ENCODE data around the gene KDM5C.

The KDM5C gene

DNA sequence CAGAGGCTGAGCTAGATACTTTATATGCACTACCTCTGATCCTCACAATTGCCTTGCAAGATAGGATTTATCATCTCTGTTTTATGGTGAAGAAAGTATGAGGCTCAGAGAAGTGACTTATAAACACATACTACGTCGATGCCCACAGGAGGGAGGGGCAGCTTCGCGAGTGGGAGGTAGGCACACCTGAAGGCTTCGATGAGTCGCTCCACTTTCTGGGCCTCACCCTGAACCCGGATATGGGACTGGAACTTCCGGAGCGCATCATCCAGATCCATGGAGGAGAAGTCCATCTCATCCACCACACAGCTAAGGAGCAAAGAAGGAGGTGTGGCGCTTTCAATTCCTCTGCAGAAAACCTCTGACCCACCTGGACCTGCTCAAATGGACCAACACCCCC is 22.9 kb upstream of the KDM5C start:
- peaks cover 5 to 40% of the 10 kb centered on the region in 2 donors for H3K36me3 ChIP-seq (ENCODE audit: control insufficient read depth in 1 of 2, insufficient read depth in 2 of 2, low read length in 2 of 2)
- no peaks in the 10 kb centered on the region for H3K4me1 ChIP-seq (ENCODE audit: control insufficient read depth in 1 of 2, insufficient read depth in 2 of 2, low read length in 2 of 2)
- H3K4me3 ChIP-seq (ENCODE audit: low read depth in 1 of 2, low read length in 2 of 2), result no peak overlapping the region
- H3K27ac ChIP-seq (ENCODE audit: low read length), result no peak overlapping the region
- no peaks in the 10 kb centered on the region for H3K9me3 ChIP-seq (ENCODE audit: control insufficient read depth in 1 of 2, low read length in 2 of 2)
- H3K27me3 ChIP-seq (ENCODE audit: low read depth, low read length), result no peaks in the 10 kb centered on the region

DNA sequence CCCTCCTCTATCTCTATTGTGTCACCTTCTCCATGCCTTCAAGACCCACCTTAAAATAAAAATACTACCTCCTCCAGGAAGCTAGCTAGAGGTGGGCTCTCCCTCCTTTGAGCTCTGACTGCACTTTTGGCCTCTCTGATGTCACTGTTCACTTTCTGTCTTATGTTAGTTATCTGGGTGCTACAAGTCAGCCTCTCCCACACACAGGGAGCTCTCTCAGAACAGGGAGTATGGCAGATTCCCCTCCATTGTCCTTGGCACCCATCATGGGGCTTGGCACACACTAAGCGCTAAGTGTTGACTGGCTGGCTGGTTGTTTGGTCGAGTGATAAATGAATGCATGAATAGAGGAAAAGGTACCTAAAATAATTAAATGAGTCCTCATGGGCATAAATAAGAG is 21.2 kb upstream of the KDM5C start:
- Histone ChIP-seq H3K4me1 (ENCODE audit: control insufficient read depth in 1 of 2, insufficient read depth in 2 of 2, low read length in 2 of 2) (no peaks in the 10 kb centered on the region), H3K9me3 (ENCODE audit: control insufficient read depth in 1 of 2, low read length in 2 of 2) (no peaks in the 10 kb centered on the region), H3K27ac (ENCODE audit: low read length) (no peak overlapping the region), H3K27me3 (ENCODE audit: low read depth, low read length) (no peaks in the 10 kb centered on the region), H3K36me3 (ENCODE audit: control insufficient read depth in 1 of 2, insufficient read depth in 2 of 2, low read length in 2 of 2) (peaks cover 5 to 53% of the 10 kb centered on the region in 2 donors), H3K4me3 (ENCODE audit: low read depth in 1 of 2, low read length in 2 of 2) (no peak overlapping the region)

DNA sequence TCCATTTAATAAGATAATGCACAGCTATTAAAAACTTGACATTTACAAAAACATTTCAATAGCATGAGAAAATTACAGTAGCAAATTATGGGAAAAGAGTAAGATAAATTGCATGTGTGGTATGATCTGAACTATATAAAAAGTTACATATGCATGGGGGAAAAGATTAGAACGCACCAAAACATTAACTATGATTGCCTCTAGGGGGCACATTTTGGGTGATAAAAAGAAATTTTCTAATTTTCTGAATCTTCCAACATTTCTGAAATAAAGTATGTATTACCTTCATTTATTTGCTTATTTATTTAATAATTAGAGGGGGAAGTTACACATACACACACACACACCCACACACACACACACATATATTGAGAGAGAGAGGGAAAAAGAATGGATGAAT is 19.6 kb upstream of the KDM5C start:
- Histone ChIP-seq H3K27me3 (ENCODE audit: low read depth, low read length) (no peaks in the 10 kb centered on the region), H3K9me3 (ENCODE audit: control insufficient read depth in 1 of 2, low read length in 2 of 2) (no peaks in the 10 kb centered on the region), H3K4me1 (ENCODE audit: control insufficient read depth in 1 of 2, insufficient read depth in 2 of 2, low read length in 2 of 2) (no peaks in the 10 kb centered on the region), H3K36me3 (ENCODE audit: control insufficient read depth in 1 of 2, insufficient read depth in 2 of 2, low read length in 2 of 2) (peaks cover 5 to 50% of the 10 kb centered on the region in 2 donors), H3K27ac (ENCODE audit: low read length) (no peak overlapping the region), H3K4me3 (ENCODE audit: low read depth in 1 of 2, low read length in 2 of 2) (no peak overlapping the region)

DNA sequence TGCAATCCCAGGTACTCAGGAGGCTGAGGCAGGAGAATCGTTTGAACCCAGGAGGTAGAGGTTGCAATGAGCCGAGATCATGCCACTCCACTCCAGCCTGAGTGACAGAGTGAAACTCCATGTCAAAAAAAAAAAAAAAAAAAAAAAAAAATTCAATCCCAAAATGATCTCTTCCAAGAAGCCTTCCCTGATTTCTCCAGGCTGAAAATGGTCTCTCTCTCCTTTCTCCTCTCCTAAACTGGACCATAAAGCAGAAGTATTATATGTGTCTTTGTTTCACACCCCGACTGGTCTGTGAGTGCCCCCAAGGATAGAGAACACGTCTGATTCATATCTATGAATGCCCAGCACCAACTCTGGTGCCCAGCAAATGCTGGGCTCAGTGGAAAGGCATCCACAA is 17.3 kb upstream of the KDM5C start:
- no peak overlapping the region for H3K4me3 ChIP-seq (ENCODE audit: low read depth in 1 of 2, low read length in 2 of 2)
- H3K36me3 ChIP-seq (ENCODE audit: control insufficient read depth in 1 of 2, insufficient read depth in 2 of 2, low read length in 2 of 2), result peaks cover 4 to 46% of the 10 kb centered on the region in 2 donors
- no peaks in the 10 kb centered on the region for H3K9me3 ChIP-seq (ENCODE audit: control insufficient read depth in 1 of 2, low read length in 2 of 2)
- no peaks in the 10 kb centered on the region for H3K27me3 ChIP-seq (ENCODE audit: low read depth, low read length)
- H3K4me1 ChIP-seq (ENCODE audit: control insufficient read depth in 1 of 2, insufficient read depth in 2 of 2, low read length in 2 of 2), result no peaks in the 10 kb centered on the region
- H3K27ac ChIP-seq (ENCODE audit: low read length), result no peak overlapping the region

DNA sequence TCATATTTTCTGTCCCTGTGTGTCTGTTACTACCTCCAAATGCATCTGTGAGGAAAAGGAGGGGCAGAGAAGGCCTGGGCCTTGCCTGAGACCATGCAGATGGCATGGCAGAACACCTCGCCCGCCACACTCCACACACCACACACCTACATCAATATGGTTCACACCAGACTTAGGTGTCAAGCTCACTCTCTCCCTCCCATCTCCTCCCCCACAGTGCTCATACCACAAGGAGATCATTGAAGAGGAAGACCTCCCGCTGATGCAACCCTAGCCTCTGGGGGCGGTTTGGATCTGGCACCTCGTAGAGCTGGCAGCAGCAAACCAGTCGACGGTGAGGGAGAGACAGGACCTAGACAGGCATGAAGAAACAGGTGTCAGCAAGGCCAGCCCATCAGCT is 16.6 kb upstream of the KDM5C start:
- no peak overlapping the region for H3K27ac ChIP-seq (ENCODE audit: low read length)
- no peak overlapping the region for H3K4me3 ChIP-seq (ENCODE audit: low read depth in 1 of 2, low read length in 2 of 2)
- H3K4me1 ChIP-seq (ENCODE audit: control insufficient read depth in 1 of 2, insufficient read depth in 2 of 2, low read length in 2 of 2), result no peaks in the 10 kb centered on the region
- no peaks in the 10 kb centered on the region for H3K9me3 ChIP-seq (ENCODE audit: control insufficient read depth in 1 of 2, low read length in 2 of 2)
- peaks cover 4 to 49% of the 10 kb centered on the region in 2 donors for H3K36me3 ChIP-seq (ENCODE audit: control insufficient read depth in 1 of 2, insufficient read depth in 2 of 2, low read length in 2 of 2)
- H3K27me3 ChIP-seq (ENCODE audit: low read depth, low read length), result no peaks in the 10 kb centered on the region

DNA sequence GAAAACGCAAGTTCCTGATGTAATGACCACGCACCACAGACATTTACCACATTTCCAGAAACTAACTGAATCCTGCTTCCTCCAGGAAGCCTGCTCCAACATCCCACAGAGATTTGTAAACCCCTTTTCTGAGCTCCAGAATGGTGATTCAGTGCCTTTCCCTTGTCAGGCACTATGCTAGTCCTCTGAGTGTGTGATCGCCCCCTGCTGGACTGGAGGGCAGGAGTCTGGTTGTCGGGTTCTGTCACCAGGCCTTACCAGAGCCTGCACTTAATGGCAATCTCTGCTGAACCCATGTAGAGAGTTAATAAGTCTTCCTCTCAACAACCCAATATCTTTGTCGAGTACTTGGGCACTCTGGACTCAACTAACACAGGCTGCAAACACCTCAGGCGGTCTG is 14.5 kb upstream of the KDM5C start:
- Histone ChIP-seq H3K27me3 (ENCODE audit: low read depth, low read length) (no peaks in the 10 kb centered on the region), H3K36me3 (ENCODE audit: control insufficient read depth in 1 of 2, insufficient read depth in 2 of 2, low read length in 2 of 2) (peaks cover 4 to 53% of the 10 kb centered on the region in 2 donors), H3K4me3 (ENCODE audit: low read depth in 1 of 2, low read length in 2 of 2) (no peak overlapping the region), H3K4me1 (ENCODE audit: control insufficient read depth in 1 of 2, insufficient read depth in 2 of 2, low read length in 2 of 2) (no peaks in the 10 kb centered on the region), H3K27ac (ENCODE audit: low read length) (no peak overlapping the region), H3K9me3 (ENCODE audit: control insufficient read depth in 1 of 2, low read length in 2 of 2) (no peaks in the 10 kb centered on the region)

DNA sequence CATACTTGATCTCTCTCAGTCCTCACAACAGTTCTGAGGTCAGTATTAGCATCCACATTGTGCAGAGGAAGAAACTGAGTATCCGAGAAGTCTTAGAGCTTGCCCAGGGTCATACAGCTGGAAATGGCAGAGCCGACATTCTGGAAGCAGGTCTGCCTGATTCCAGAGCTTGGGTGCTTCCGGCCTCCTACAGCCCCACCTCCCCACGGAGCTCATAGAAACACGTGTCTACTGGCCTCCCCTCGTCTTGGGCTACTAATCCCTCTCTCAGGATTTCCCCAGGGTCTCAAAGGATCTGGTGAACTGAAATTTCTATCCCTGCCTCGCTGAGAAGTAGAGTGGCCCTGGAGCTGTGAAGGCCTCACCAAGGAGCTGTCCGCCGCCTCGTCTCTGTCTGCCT is 12.0 kb upstream of the KDM5C start:
- Histone ChIP-seq H3K4me1 (ENCODE audit: control insufficient read depth in 1 of 2, insufficient read depth in 2 of 2, low read length in 2 of 2) (no peaks in the 10 kb centered on the region), H3K4me3 (ENCODE audit: low read depth in 1 of 2, low read length in 2 of 2) (no peak overlapping the region), H3K9me3 (ENCODE audit: control insufficient read depth in 1 of 2, low read length in 2 of 2) (no peaks in the 10 kb centered on the region), H3K27me3 (ENCODE audit: low read depth, low read length) (no peaks in the 10 kb centered on the region), H3K27ac (ENCODE audit: low read length) (no peak overlapping the region), H3K36me3 (ENCODE audit: control insufficient read depth in 1 of 2, insufficient read depth in 2 of 2, low read length in 2 of 2) (peaks cover 4 to 42% of the 10 kb centered on the region in 2 donors)

DNA sequence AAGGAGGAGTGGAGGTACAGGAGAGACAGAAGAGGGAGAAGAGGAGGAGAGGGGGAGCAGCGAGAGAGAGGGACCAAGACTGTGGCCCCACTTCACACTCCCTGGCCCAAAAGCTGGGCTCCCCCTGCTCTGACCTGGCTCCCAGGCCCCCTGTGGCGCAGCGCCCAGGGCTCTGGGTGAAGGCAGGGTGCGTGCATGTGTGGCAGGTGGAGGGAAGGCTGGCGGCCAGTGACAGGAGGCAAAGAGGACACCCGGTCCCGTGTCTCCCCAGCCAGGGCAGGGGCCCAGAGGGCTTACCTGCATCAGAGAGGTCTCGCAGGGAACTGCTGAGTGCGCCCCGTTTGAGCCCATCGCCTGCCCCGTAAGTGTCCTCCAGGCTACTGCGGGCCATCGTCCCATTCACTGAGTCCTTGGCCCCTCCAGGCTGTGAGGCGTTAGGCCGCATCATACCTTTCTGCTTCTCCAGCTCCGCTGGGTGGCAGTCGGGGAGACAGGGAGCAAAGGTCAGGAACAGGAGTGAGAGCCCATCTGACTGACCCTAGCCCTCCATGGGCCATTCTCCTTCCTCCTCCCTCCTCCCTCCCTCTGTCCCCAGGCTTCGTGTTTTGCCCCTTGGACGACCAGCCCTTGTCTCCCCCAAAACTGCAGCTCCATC is 11.1 kb upstream of the KDM5C start:
- peaks cover 4 to 34% of the 10 kb centered on the region in 2 donors for H3K36me3 ChIP-seq (ENCODE audit: control insufficient read depth in 1 of 2, insufficient read depth in 2 of 2, low read length in 2 of 2)
- H3K27me3 ChIP-seq (ENCODE audit: low read depth, low read length), result no peaks in the 10 kb centered on the region
- H3K9me3 ChIP-seq (ENCODE audit: control insufficient read depth in 1 of 2, low read length in 2 of 2), result no peaks in the 10 kb centered on the region

DNA sequence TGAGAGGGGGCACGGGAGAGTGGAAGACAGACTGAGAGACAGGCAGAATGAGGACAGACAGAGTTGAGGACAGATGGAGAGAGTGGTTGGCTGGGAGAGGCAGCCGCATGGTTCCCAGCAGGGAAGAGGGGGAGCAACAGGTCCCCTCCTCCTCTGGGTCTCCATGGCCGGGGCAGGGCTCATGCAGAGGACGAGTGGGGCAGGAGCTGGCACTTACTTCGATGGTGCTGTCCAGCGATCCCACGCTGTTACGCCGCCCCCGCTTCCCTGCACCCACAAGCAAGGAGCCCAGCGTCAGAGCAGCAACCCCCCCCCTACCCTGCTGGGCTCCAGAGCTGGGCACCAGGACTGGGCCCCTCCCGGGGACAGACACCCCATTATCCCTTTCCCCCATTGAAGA is 10.6 kb upstream of the KDM5C start:
- Histone ChIP-seq H3K9me3 (ENCODE audit: control insufficient read depth in 1 of 2, low read length in 2 of 2) (no peaks in the 10 kb centered on the region), H3K27me3 (ENCODE audit: low read depth, low read length) (no peaks in the 10 kb centered on the region), H3K27ac (ENCODE audit: low read length) (no peak overlapping the region), H3K36me3 (ENCODE audit: control insufficient read depth in 1 of 2, insufficient read depth in 2 of 2, low read length in 2 of 2) (peaks cover 4 to 32% of the 10 kb centered on the region in 2 donors), H3K4me3 (ENCODE audit: low read depth in 1 of 2, low read length in 2 of 2) (no peak overlapping the region), H3K4me1 (ENCODE audit: control insufficient read depth in 1 of 2, insufficient read depth in 2 of 2, low read length in 2 of 2) (no peaks in the 10 kb centered on the region)

More for the DNA sequence above, 11.1 kb upstream of the KDM5C start:
- Histone ChIP-seq H3K4me1 (ENCODE audit: control insufficient read depth in 1 of 2, insufficient read depth in 2 of 2, low read length in 2 of 2) (no peaks in the 10 kb centered on the region), H3K27ac (ENCODE audit: low read length) (no peak overlapping the region), H3K4me3 (ENCODE audit: low read depth in 1 of 2, low read length in 2 of 2) (no peak overlapping the region)

DNA sequence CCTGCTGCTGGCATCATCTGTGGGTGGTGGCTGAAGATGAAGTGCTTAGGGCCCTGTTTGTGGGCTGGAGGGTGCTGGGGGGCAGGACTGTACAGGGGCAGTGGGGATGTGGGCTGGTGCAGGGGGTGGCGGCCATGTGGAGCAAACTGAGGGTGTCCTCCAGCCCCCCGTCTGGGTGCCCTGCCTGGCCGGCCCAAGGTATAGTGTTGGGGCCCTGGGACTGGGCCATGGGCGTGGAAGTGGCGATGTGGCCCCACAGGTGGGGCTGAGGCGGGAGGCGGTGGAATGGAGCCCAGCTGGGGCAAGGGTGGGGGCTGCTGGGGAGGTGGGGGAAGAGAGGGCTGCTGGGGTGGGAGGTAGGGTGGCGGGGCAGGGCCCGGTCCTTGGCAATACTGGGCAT is 9.5 kb upstream of the KDM5C start:
- Histone ChIP-seq H3K4me3 (ENCODE audit: low read depth in 1 of 2, low read length in 2 of 2) (no peak overlapping the region), H3K27ac (ENCODE audit: low read length) (no peak overlapping the region), H3K4me1 (ENCODE audit: control insufficient read depth in 1 of 2, insufficient read depth in 2 of 2, low read length in 2 of 2) (no peaks in the 10 kb centered on the region), H3K27me3 (ENCODE audit: low read depth, low read length) (no peaks in the 10 kb centered on the region), H3K9me3 (ENCODE audit: control insufficient read depth in 1 of 2, low read length in 2 of 2) (no peaks in the 10 kb centered on the region), H3K36me3 (ENCODE audit: control insufficient read depth in 1 of 2, insufficient read depth in 2 of 2, low read length in 2 of 2) (peaks cover 4 to 24% of the 10 kb centered on the region in 2 donors)

DNA sequence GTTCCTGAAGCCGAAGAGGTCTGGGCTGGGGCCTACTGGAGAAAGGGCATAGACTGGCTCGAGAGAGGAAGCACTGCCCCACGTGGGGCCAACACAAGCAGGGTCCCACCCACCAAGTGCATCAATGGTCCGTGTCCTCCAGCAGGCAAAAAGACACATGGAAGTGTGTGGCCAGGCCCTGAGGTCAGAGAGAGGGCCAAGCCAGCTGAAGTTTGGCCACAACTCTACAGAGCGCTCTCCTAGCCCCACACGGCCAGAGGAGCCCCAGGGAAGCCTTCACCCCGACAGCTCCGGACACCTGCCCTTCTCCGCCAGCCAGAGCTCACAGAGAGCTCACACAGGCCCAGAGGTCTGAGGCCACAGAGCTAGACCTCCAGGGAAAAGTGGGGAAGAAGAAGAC is 8.5 kb upstream of the KDM5C start:
- Histone ChIP-seq H3K9me3 (ENCODE audit: control insufficient read depth in 1 of 2, low read length in 2 of 2) (no peaks in the 10 kb centered on the region), H3K4me1 (ENCODE audit: control insufficient read depth in 1 of 2, insufficient read depth in 2 of 2, low read length in 2 of 2) (no peaks in the 10 kb centered on the region), H3K4me3 (ENCODE audit: low read depth in 1 of 2, low read length in 2 of 2) (no peak overlapping the region), H3K27ac (ENCODE audit: low read length) (no peak overlapping the region), H3K36me3 (ENCODE audit: control insufficient read depth in 1 of 2, insufficient read depth in 2 of 2, low read length in 2 of 2) (peaks cover 0 to 22% of the 10 kb centered on the region in 2 donors), H3K27me3 (ENCODE audit: low read depth, low read length) (no peaks in the 10 kb centered on the region)

DNA sequence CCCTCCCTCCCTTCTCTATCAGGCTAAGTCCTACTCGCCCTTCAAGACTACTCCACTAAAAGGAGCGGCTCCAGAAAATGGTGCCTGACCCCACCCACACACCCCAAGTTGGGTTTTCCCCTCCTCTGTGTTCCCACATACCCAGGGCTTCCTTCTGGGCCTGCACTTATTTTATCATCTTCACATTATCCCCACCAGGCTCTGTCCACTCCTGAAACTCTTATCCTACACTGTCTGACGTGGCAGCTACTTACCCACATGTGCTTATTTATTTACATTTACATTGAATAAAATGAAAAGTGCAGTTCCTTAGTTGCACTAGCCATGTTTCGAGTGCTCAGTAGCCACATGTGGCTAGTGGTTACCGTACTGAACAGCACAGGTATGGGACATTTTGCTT is 5.1 kb upstream of the KDM5C start:
- Histone ChIP-seq H3K27ac (ENCODE audit: low read length) (no peak overlapping the region), H3K4me3 (ENCODE audit: low read depth in 1 of 2, low read length in 2 of 2) (no peak overlapping the region), H3K9me3 (ENCODE audit: control insufficient read depth in 1 of 2, low read length in 2 of 2) (no peaks in the 10 kb centered on the region), H3K4me1 (ENCODE audit: control insufficient read depth in 1 of 2, insufficient read depth in 2 of 2, low read length in 2 of 2) (no peaks in the 10 kb centered on the region), H3K27me3 (ENCODE audit: low read depth, low read length) (no peaks in the 10 kb centered on the region), H3K36me3 (ENCODE audit: control insufficient read depth in 1 of 2, insufficient read depth in 2 of 2, low read length in 2 of 2) (no peaks in the 10 kb centered on the region)
